Measurements from ENCODE around the gene KCNK4. TPM values are rescaled to one million over a fixed set of nuclear protein-coding genes. Genes with fewer than 3 reads are reported as not detected.

The KCNK4 gene
- total RNA-seq, 1 donor from 2014 or later, result not detected

GRCh38 chr11:64285885-64286800, 5.0 kb upstream of the KCNK4 start:
- intact Hi-C loops (cut with micrococcal nuclease), result no loop called here
- DNase-seq (no peak), ATAC-seq (no peak)

GRCh38 chr11:64286801-64287159, 4.3 kb upstream of the KCNK4 start:
- ATAC-seq (no peak), DNase-seq (no peak)
- intact Hi-C loops (cut with micrococcal nuclease), result no loop called here

- intact Hi-C loops (cut with micrococcal nuclease), result no loop called here
- DNase-seq, result no peak
- no peak for ATAC-seq
Observed at GRCh38 chr11:64287676-64288352, 3.3 kb upstream of the KCNK4 start.

GRCh38 chr11:64288353-64288750, 2.8 kb upstream of the KCNK4 start:
- intact Hi-C loops (cut with micrococcal nuclease), result no loop called here
- ATAC-seq, result no peak
- no peak for DNase-seq

GRCh38 chr11:64289002-64289564, 2.0 kb upstream of the KCNK4 start:
- ATAC-seq, result no peak
- intact Hi-C loops (cut with micrococcal nuclease), result no loop called here

GRCh38 chr11:64290352-64291261, 495 bp upstream of the KCNK4 start:
- no peak for DNase-seq
- ATAC-seq, result no peak
- intact Hi-C loops (cut with micrococcal nuclease), result no loop called here

More at GRCh38 chr11:64289002-64289564, 2.0 kb upstream of the KCNK4 start:
- DNase-seq, result no peak

- intact Hi-C loops (cut with micrococcal nuclease), result no loop called here
- DNase-seq (no peak), ATAC-seq (no peak)
Observed at GRCh38 chr11:64291752-64292459, 804 bp downstream of the KCNK4 start.

GRCh38 chr11:64292460-64293254, 1.6 kb downstream of the KCNK4 start:
- intact Hi-C loops (cut with micrococcal nuclease), result no loop called here
- no peak for ATAC-seq
- no peak for DNase-seq

- DNase-seq, result no peak
- intact Hi-C loops (cut with micrococcal nuclease), result no loop called here
- ATAC-seq, result no peak
Observed at GRCh38 chr11:64294774-64295173, 3.7 kb downstream of the KCNK4 start.

- intact Hi-C loops (cut with micrococcal nuclease), result no loop called here
- ATAC-seq (no peak), DNase-seq (no peak)
Observed at GRCh38 chr11:64295760-64296159, 4.7 kb downstream of the KCNK4 start.

GRCh38 chr11:64296236-64296635, 5.1 kb downstream of the KCNK4 start:
- no peak for ATAC-seq
- DNase-seq, result no peak
- intact Hi-C loops (cut with micrococcal nuclease), result no loop called here

GRCh38 chr11:64296830-64297698, 6.0 kb downstream of the KCNK4 start:
- no peak for DNase-seq
- intact Hi-C loops (cut with micrococcal nuclease), result no loop called here
- no peak for ATAC-seq

GRCh38 chr11:64297699-64298358, 6.7 kb downstream of the KCNK4 start:
- no peak for DNase-seq
- no peak for ATAC-seq
- intact Hi-C loops (cut with micrococcal nuclease), result no loop called here

GRCh38 chr11:64298966-64299846, 8.1 kb downstream of the KCNK4 start:
- DNase-seq (peak; percentile 87), ATAC-seq (peak; percentile 67)
- intact Hi-C loops (cut with micrococcal nuclease), result no loop called here

- ATAC-seq, result no peak
- peak; percentile 38 for DNase-seq
- intact Hi-C loops (cut with micrococcal nuclease), result no loop called here
Observed at GRCh38 chr11:64299847-64300648, 8.9 kb downstream of the KCNK4 start, which contains the start of gene CATSPERZ. TSS of gene CATSPERZ (plus strand) at chr11:64300358. CDS start at chr11:64300411, 53 bp downstream.

Measured in left ventricle myocardium superior (tissue), 1 donor.